Right lobe of liver (tissue), 6 donors: Measurements from ENCODE around the gene MCTP1. TPM values are rescaled to one million over a fixed set of nuclear protein-coding genes. Genes with fewer than 3 reads are reported as not detected.
"Not testable (repeated sequence)": the region's sequence is repeated elsewhere in the genome, so short reads cannot be mapped to it uniquely, and the experiment has no call there.

Experiments used
- ATAC-seq, 4 donors: fragments of 200-7000 bp; cut with Tn5 transposase; one replicate each; pipeline ENCODE4 v1.9.1; 2020; ENCODE audit warnings: mild to moderate bottlenecking in 4 of 4, moderate library complexity in 4 of 4
- DNase-seq, 3 donors: peaks; one replicate each; pipeline ENCODE4 v3.0.0-alpha.2; 2020
- H3K27ac ChIP-seq, 3 donors: fragments of 200-600 bp; one replicate each; pipeline ENCODE4 v1.8.0; 2022
- H3K27me3 ChIP-seq, 2 donors: fragments of 200-600 bp; one replicate each; pipeline ENCODE4 v1.8.0; 2022
- H3K36me3 ChIP-seq, 4 donors: fragments of 200-600 bp; sonication (generic) in 1 of 4; one replicate each; pipeline versions ENCODE4 v1.5.1 to v1.8.0; 2017 to 2022; ENCODE audit warnings: control low read depth in 1 of 4
- H3K4me1 ChIP-seq, 4 donors: fragments of 200-600 bp; sonication (generic) in 1 of 4; one replicate each; pipeline versions ENCODE4 v1.5.1 to v1.8.0; 2017 to 2022; ENCODE audit warnings: control low read depth in 1 of 4
- H3K4me3 ChIP-seq, 3 donors: fragments of 200-600 bp; one replicate each; pipeline ENCODE4 v1.8.0; 2022
- H3K9me3 ChIP-seq, 4 donors: fragments of 200-600 bp; sonication (generic) in 1 of 4; one replicate each; pipeline versions ENCODE4 v1.5.1 to v1.8.0; 2017 to 2022; ENCODE audit warnings: control low read depth in 1 of 4
- POLR2A ChIP-seq: fragments of 450-650 bp; IDR thresholded peaks from one replicate; pipeline ENCODE4 v1.6.1; 2017; ENCODE audit warnings: antibody characterized with exemption, mild to moderate bottlenecking
- WGBS: methylation state at CpG from one replicate; pipeline ENCODE4 v1.1.6; 2018; ENCODE audit warnings: low coverage, low lambda C conversion rate; ENCODE audit not compliant: insufficient coverage; ENCODE audit errors: missing lambda C conversion rate; 5-methylcytosine and 5-hydroxymethylcytosine counted together
- intact Hi-C, 2 donors: fragments of 100-400 bp; cut with DNase I; formaldehyde crosslinking; loops; one replicate each; pipeline versions ENCODE4 v1.11.2 to v1.14.1; 2022
- total RNA-seq, 6 experiments: library from RNA; depleted of rRNA in 2 of 6; stranded (reverse); fragments of >200 nt in 2 of 6; fragmentation: NEBNext Ultra II Directional in 3 of 6; extraction: Animal tissue kit (Norgen Biotek cat#: 25700) in 3 of 6; gene quantifications; one replicate each; pipeline versions ENCODE4 v1.1.0 to v1.2.4, GENCODE V29; 2016 to 2023
- TF ChIP-seq, protein P1 (sequence below), 4 donors: fragments of 200-600 bp in 3 of 4; fragments of 450-650 bp in 1 of 4; IDR thresholded peaks; one replicate each; pipeline versions ENCODE4 v1.5.1 to v1.8.0; 2016 to 2022; ENCODE audit warnings: antibody characterized with exemption in 4 of 4, mild to moderate bottlenecking in 2 of 4
- donor health status: DM: no; HTN: yes; CAD: no.
- donor health status: DM: no; HTN: no; CAD: no.
- donor health status: DM: no; HTN: no; CAD: no.
- donor health status: DM: no; HTN: yes; CAD: no.
- donor health status: DM: no; HTN: yes; CAD: no.

Gene MCTP1
- total RNA-seq, 6 experiments from 2014 or later, result 1.2 to 5.9 (median 3.5) TPM

DNA sequence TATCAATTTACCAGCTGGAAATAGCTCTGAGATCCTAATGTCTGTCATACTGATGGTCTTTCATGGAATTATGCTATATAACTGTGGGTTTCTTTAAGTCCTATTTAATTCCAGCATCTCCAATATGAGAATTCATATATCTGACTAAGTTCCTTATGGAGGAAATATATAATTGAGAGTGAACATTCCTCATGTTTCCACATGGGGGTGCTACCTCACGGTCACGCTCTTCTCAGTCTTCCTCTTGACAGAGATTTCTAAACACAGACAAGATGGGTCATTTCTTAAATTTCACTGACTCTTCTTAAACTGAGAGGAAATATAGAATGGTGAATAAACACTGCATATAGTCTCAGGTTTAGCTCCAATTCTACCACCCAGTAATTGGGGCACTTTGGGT is 454.4 kb downstream of the MCTP1 start:
- no peak for ATAC-seq
- Histone ChIP-seq H3K36me3 (no peaks in the 10 kb centered on the region), H3K4me1 (no peaks in the 10 kb centered on the region), H3K27me3 (no peaks in the 10 kb centered on the region), H3K4me3 (no peak overlapping the region), H3K27ac (no peak overlapping the region), H3K9me3 (no peaks in the 10 kb centered on the region)
- 21% methylated on average over 2 of the region's 2 CpGs for WGBS
- DNase-seq, result no peak
- TF ChIP-seq, protein P1, sequence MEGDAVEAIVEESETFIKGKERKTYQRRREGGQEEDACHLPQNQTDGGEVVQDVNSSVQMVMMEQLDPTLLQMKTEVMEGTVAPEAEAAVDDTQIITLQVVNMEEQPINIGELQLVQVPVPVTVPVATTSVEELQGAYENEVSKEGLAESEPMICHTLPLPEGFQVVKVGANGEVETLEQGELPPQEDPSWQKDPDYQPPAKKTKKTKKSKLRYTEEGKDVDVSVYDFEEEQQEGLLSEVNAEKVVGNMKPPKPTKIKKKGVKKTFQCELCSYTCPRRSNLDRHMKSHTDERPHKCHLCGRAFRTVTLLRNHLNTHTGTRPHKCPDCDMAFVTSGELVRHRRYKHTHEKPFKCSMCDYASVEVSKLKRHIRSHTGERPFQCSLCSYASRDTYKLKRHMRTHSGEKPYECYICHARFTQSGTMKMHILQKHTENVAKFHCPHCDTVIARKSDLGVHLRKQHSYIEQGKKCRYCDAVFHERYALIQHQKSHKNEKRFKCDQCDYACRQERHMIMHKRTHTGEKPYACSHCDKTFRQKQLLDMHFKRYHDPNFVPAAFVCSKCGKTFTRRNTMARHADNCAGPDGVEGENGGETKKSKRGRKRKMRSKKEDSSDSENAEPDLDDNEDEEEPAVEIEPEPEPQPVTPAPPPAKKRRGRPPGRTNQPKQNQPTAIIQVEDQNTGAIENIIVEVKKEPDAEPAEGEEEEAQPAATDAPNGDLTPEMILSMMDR (IDR thresholded peaks at IDR 0.05), result peak in 3 of 4 donors; percentile 4 to 17 (median 15)
- TF ChIP-seq POLR2A, result no peak
- intact Hi-C loops, result no loop called here

DNA sequence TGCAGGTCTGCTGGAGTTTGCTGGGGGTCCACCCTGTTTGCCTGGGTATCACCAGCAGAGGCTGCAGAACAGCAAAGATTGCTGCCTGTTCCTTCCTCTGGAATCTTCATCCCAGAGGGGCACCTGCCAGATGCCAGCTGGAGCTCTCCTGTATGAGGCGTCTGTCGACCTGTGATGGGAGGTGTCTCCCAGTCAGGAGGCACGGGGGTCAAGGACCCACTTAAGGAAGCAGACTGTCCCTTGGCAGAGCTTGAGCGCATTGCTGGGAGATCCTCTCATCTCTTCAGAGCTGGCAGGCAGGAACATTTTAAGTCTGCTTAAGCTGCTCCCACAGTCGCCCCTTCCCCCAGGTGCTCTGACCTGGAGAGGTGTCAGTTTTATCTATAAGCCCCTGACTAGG is 456.7 kb downstream of the MCTP1 start:
- intact Hi-C loops, H3K4me1 ChIP-seq, H3K36me3 ChIP-seq: not testable (repeated sequence)

DNA sequence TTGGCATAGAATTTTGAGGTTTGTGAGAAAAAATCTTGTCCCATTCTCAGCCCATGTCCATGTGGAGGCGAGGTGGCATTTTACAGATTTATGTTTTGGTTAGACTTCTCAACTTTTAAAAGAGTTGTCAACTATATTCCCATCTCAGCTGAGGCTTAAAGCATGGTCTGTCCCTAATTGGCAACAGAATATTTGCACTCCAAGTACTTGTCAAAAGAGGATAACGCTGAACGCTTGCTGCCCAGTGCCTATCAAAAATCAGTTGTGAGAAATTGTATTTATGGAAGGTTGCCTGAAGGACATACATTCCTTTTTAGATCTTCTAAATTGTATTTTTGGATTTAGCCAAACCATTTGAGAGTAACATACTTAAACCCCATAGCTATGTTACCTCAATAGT is 464.4 kb downstream of the MCTP1 start:
- intact Hi-C loops, result no loop called here
- DNase-seq (no peak), ATAC-seq (no peak)
- Histone ChIP-seq H3K4me1 (no peaks in the 10 kb centered on the region), H3K36me3 (no peaks in the 10 kb centered on the region), H3K9me3 (no peaks in the 10 kb centered on the region), H3K27ac (no peak overlapping the region), H3K4me3 (no peak overlapping the region), H3K27me3 (no peaks in the 10 kb centered on the region)
- TF ChIP-seq, protein P1 (IDR thresholded peaks at IDR 0.05), result no peak
- no peak for TF ChIP-seq POLR2A
- WGBS, result 83% methylated on average over 3 of the region's 3 CpGs

More for the DNA sequence above, 456.7 kb downstream of the MCTP1 start:
- not testable (repeated sequence) for H3K4me3 ChIP-seq, DNase-seq, H3K9me3 ChIP-seq, ATAC-seq, H3K27me3 ChIP-seq, H3K27ac ChIP-seq
- WGBS, result 60% methylated on average over 2 of the region's 5 CpGs

DNA sequence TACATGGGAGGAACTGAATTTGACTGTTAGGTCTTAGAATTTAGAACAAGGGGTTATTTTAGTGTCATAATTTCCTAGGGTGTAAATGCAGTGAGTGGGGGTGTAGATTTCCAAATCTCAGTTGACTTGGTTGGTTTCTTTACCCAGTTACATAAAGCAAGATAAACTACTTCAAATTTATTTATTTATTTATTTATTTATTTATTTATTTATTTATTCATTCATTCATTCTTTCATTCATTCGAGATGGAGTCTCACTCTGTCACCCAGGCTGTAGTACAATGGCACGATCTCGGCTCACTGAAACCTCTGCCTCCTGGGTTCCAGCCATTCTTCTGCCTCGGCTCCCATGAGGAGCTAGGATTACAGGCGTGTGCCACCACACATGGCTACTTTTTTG is 466.0 kb downstream of the MCTP1 start:
- Histone ChIP-seq H3K27me3 (no peaks in the 10 kb centered on the region), H3K4me3 (no peak overlapping the region), H3K4me1 (no peaks in the 10 kb centered on the region), H3K36me3 (no peaks in the 10 kb centered on the region), H3K9me3 (no peaks in the 10 kb centered on the region), H3K27ac (no peak overlapping the region)
- DNase-seq (no peak), ATAC-seq (no peak)
- WGBS, result 54% methylated on average over 3 of the region's 5 CpGs
- intact Hi-C loops, result no loop called here
- no peak for TF ChIP-seq POLR2A
- TF ChIP-seq, protein P1 (IDR thresholded peaks at IDR 0.05), result no peak

DNA sequence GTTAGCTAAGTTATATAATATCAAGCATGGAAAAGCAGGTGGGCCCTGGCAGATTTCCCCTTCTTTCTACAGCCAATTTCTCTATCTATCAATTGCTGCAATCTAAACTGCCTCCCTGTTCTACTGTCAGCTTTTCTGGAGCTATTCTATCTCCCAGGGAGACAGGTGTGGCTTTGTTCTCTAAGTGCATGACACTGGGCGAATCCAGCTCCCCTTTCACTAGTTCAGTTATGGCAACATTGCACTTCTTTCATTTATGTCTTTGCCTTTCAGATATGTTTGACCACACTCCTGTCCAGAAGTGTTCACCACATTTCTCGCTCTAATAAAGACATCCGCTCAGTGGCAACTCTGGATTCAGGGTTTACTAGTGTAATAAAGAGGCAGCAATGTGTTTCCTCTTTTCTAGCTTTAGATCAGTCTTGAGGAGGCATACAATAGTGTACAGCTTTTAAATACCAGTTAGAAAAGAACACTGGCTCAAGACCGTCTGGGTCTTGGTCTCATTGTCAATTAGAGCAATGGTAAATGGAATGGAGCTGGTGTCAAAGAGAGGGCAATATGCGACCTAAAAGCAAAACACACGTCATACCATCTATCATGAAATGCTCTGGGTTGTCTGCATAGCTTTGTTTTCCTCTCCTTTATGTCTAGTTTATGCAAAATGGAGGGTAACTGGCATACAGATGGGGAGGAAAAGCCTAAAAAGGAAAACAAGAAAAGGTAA is 469.4 kb downstream of the MCTP1 start:
- 62% methylated on average over 6 of the region's 6 CpGs for WGBS
- ATAC-seq (no peak), DNase-seq (no peak)
- no peaks in the 10 kb centered on the region for H3K9me3 ChIP-seq
- no peaks in the 10 kb centered on the region for H3K27me3 ChIP-seq
- no peak overlapping the region for H3K4me3 ChIP-seq
- H3K36me3 ChIP-seq, result no peaks in the 10 kb centered on the region
- intact Hi-C loops, result no loop called here
- H3K4me1 ChIP-seq, result no peaks in the 10 kb centered on the region
- no peak overlapping the region for H3K27ac ChIP-seq
- TF ChIP-seq POLR2A, result no peak
- TF ChIP-seq, protein P1 (IDR thresholded peaks at IDR 0.05), result no peak
